ENCODE data around the gene CHEK2.
"Not testable (repeated sequence)": the region's sequence is repeated elsewhere in the genome, so short reads cannot be mapped to it uniquely, and the experiment has no call there.

Gene CHEK2
- total RNA-seq: 11.8 to 30.4 (median 18.9) reads per million in 17 experiments

GRCh38 chr22:28741785-28742561, at the start of gene CHEK2, which contains the start of gene HSCB:
CHEK2 (minus strand) TSS chr22:28741820; CDS start chr22:28734721, 7,099 bp downstream.
HSCB (plus strand) TSS chr22:28742039; CDS start chr22:28742096, 57 bp downstream.
- DNase-seq: peak; percentile 97 to 99 (median 98)

DNA sequence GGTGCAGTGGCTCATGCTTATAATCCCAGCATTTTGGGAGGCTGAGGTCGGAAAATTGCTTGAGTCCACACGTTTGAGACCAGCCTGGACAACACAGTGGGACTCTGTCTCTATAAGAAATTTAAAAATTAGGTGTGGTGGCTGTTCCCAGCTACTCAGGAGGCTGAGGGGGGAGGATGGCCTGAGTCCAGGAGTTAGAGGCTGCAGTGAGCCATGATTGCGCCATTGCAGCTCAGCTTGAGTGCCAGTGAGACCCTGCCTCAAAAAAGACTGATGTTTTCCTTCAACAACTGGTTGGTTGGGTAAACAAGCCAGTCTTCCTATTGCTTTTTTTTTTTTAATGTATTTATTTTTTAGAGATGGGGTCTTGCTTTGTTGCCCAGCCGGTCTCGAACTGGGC, 49.5 kb upstream of the CHEK2 start:
- DNase-seq: no peak

DNA sequence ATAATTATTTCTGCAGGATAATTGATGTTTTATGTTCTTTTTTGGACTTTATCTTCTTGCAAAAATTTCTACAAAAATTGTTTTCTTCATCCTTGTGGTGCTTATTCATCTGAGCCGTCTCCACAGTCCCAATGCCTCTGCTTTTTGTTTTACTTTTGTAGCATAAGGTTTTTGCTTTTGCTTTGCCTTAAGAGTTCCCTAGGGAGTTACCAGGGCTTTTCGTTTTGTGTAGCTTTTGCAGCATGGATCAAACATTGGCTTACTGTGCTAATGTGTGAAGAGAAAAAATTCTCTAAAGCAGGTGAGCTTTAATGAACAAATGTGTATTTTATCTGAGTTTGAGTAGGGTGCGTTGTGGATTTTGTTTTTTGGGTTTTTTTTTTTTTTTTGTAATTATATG, 47.0 kb upstream of the CHEK2 start:
- no peak for DNase-seq

GRCh38 chr22:28783786-28784671, 42.4 kb upstream of the CHEK2 start:
- DNase-seq: peak in 3 of 4 experiments; percentile 37 to 46 (median 37)

GRCh38 chr22:28780296-28780695, 38.7 kb upstream of the CHEK2 start:
- no peak for DNase-seq

- DNase-seq: no peak
These were observed 38.2 kb upstream of the CHEK2 start for GRCh38 chr22:28779833-28780232.

DNA sequence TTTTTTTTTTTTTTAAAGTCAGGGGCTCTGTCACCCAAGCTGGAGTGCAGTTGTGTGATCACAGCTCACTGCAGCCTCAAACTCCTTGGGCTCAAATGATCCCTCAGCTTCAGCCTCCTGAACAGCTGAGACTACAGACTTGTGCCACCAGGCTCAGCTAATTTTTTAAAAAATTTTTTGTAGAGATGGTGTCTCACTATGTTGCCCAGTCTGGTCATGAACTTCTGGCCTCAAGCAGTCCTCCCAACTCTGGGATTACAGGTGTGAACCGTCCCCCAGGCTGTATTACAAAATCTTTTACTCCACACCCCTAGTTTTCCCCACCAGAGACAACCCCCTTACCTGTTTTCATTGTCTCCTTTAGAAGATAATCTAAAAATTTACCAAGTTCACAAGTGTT, 32.8 kb upstream of the CHEK2 start:
- no peak for DNase-seq

DNA sequence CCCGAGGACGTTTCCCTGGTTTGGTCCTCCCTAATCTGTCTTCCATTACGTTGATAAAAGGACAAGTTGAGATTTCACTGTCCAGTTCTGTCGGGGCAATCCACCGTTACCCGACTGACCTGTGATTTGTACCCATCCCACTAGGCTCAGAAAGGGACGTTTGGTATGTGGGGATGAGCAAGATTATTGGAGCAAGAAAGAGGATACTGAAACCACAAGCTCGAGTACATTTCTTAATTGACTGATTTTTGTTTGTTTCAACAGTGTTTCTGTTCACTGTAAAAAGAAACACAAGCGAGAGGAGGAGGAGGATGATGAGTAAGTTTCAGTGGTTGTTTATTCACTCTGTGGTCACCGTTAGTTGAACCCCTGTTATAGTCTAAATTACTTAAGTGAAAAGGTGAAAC, 31.8 kb upstream of the CHEK2 start:
- peak in 3 of 4 experiments; percentile 30 to 49 (median 40) for DNase-seq

- DNase-seq: peak; percentile 93 to 97 (median 97)
These were observed 31.2 kb upstream of the CHEK2 start, which contains the start of gene CCDC117 for GRCh38 chr22:28772633-28773460. CCDC117 (plus strand) TSS chr22:28772695; CDS start chr22:28772850, 155 bp downstream.

DNA sequence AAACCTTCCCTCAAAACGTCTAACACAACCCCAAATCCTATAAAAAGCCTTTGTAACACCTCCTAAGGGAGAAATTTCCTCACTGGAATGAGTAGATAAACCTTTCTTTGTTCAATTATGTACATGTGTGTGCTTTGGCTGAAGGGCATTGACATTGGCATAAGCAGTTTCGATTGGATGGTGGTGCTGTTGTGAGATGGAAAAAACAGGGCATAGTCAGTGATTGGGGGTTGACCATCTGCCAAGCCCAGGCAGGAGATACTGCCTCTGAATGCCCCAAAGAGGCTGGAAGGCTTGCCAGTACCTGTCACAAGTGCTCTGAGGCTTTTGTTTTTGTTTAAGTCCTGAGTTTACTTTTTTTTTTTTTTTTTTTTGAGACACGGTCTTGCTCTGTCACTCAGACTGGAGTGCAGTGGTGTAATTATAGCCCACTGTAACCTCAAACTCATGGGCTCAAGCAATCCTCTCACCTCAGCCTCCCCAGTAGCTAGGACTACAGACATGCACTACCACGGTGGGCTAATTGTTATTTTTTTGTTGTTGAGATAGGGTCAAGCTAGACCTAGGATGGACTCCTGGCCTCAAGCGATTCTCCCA, 29.7 kb upstream of the CHEK2 start:
- DNase-seq: no peak

DNA sequence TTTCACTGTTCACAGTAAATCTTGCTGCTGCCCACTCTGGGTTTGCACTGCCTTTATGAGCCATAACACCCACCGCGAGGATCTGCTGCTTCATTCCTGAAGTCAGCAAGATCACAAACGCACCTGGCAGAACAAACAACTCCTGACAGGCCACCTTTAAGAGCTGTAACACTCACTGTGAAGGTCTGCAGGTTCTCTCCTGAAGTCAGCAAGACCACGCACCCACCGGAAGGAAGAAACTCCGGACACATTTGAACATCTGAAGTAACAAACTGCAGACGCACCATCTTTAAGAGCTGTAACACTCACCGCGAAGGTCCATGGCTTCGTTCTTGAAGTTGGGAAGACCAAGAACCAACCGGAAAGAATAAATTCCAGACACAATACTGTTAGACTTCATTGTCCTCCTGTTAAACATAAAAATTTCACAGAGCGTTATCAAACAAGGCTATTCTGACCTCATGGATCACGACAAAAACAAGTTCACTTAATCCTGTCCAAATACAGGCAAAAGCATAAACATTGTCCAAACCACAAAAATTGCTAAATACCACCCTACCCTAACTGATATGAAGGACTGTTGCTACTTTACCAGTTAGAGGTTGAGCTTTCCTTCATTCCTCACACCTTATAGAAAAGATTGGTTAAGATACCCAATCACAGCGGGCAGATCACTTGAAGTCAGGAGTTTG, 27.9 kb upstream of the CHEK2 start:
- DNase-seq: no peak

GRCh38 chr22:28768701-28769393, 27.2 kb upstream of the CHEK2 start:
- no peak for DNase-seq

DNA sequence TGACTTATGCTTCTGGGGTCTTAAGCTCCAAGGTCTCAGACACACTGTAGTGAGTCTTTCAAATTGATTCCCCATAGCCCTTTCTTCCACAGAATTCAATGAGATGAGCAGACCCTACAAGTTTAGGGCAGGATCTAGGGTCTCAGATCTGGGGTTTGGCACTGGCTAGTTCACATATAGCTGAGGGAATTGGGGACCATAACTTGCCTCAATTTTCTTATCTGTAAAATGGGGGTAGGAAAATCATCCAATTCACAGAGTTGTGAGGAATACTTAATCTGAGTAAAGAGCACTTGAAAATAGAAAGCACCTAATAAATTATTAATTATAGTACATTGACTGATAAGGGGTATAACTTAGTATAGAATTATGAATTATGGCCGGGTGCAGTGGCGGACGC, 25.0 kb upstream of the CHEK2 start:
- DNase-seq: no peak

GRCh38 chr22:28762000-28762399, 20.4 kb upstream of the CHEK2 start:
- not testable (repeated sequence) for DNase-seq

- DNase-seq: no peak
These were observed 19.8 kb upstream of the CHEK2 start for GRCh38 chr22:28761449-28761755.

DNA sequence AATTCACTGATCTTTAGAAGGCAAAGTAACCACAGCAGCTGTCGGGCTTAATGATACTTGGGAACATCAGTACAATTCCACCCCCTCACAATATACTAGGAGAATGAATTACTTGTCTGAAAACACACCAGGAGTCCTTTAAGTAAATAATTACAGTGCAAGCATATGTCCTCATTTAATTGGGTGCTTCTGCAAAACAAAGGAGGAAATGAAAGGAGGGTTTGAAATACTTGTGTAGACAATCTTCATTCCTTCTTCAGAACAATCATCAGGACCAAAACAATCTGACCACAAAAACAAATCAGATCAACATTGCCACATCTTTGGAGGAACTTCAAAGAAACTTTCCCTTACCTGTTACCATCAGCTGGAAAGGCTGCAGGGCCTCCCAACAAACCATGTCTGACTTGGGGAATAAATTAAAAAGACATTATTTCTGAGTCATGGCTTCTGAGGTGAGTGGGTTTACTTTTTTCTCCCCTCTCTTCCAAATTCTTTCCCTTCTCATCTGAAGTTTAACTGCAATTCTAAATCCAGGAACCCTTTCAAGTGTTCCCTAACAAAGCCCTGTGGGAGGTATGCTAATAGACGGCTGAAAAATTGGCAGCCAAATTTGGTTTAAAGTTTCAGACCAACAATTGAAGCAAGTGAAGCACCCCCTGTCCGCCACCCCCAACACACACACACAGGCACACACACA, 18.4 kb upstream of the CHEK2 start:
- DNase-seq: peak in 2 of 4 experiments; percentile 47 to 55

DNA sequence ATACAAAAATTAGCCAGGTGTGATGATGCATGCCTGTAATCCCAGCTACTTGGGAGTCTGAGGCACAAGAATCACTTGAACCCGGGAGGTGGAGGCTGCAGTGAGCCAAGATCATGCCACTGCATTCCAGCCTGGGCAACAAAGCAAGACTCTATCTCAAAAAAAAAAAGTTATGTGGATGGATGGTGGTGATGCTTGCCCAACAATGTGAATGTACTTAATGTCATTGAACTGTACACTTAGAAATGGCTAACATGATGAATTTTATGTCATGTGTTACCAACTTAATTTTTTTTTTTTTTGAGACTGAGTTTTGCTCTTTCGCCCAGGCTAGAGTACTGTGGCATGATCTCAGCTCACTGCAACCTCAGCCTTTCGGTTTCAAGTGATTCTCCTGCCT, 12.9 kb upstream of the CHEK2 start:
- not testable (repeated sequence) for DNase-seq

- DNase-seq: no peak
These were observed 8.9 kb upstream of the CHEK2 start for GRCh38 chr22:28750471-28750881.

DNA sequence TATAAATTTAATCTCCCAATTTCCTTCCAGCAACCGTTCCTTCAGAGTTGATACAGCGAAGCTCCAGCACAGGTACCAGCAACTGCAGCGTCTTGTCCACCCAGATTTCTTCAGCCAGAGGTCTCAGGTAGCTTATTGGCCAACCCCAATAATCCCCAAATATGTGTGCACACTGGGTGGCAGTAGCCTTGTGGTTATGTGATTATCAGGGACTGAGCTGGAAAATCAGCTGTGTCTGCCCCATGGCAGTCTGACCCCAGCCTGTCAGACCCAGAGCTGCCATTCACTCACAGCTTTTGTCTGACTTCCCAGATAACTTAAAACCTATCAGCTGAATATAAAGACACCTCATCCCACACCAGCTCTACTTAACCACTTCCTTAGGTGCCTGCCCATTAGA, 2.2 kb upstream of the CHEK2 start:
- no peak for DNase-seq

DNA sequence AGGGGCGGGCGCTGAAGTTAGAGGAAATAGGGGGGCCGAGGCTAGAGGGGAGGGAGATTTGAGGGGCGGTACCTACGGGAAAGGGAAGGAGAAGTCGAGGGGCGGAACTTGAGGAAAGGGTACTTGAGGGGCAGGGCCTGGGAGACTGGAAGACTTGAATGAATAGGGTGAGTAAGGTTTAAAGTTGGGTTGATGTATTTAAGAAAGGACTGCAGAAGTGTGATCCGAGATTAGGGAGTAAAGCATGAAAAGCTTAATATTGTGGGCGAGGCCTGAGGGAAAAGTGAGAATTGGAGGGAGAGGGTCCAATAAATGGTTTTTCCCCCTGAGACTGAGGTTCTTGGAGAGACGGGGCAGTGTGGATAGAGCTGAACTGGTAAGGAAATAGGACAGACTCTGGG, 942 bp upstream of the CHEK2 start:
- no peak for DNase-seq
